LNCaP clone FGC (cell line): ENCODE measurements around the gene ZNF57.
"Not testable (repeated sequence)": the region's sequence is repeated elsewhere in the genome, so short reads cannot be mapped to it uniquely, and the experiment has no call there.

Experiments used
- DNase-seq: peaks from one replicate; pipeline ENCODE4 v3.0.0-alpha.2; 2011; ENCODE audit warnings: low read depth
- H3K4me3 ChIP-seq: 2 replicates; pipeline ENCODE4 v1.5.1; 2011; ENCODE audit warnings: mild to moderate bottlenecking, low read depth, low read length, control low read depth
- CTCF ChIP-seq: IDR thresholded peaks from 2 replicates; pipeline ENCODE4 v1.5.1; 2012; ENCODE audit warnings: mild to moderate bottlenecking; ENCODE audit not compliant: control insufficient read depth, insufficient read depth; ENCODE audit errors: extremely low read depth

Gene ZNF57

GRCh38 chr19:2960120-2960519, 59.4 kb downstream of the ZNF57 start:
- H3K4me3 ChIP-seq, result no peak overlapping the region
- DNase-seq, result no peak
- no peak for TF ChIP-seq CTCF

GRCh38 chr19:2962018-2962670, 61.4 kb downstream of the ZNF57 start:
- H3K4me3 ChIP-seq, result no peak overlapping the region
- no peak for DNase-seq
- peak; percentile 55 for TF ChIP-seq CTCF

- no peak for TF ChIP-seq CTCF
- H3K4me3 ChIP-seq, result no peak overlapping the region
- DNase-seq, result no peak
Measured at GRCh38 chr19:2963122-2963521, 62.4 kb downstream of the ZNF57 start.

- H3K4me3 ChIP-seq, DNase-seq: not testable (repeated sequence)
Measured at GRCh38 chr19:2963631-2964030, 62.9 kb downstream of the ZNF57 start.

- no peak for TF ChIP-seq CTCF
- no peak for DNase-seq
- H3K4me3 ChIP-seq, result no peak overlapping the region
Measured at GRCh38 chr19:2964874-2965273, 64.1 kb downstream of the ZNF57 start.

- TF ChIP-seq CTCF, result no peak
- no peak for DNase-seq
- H3K4me3 ChIP-seq, result no peak overlapping the region
Measured at GRCh38 chr19:2967972-2968371, 67.2 kb downstream of the ZNF57 start.
